PC-3 (cell line): ENCODE measurements around the gene SOWAHC. TPM values are rescaled to one million over a fixed set of nuclear protein-coding genes. Genes with fewer than 3 reads are reported as not detected.
"Not testable (repeated sequence)": the region's sequence is repeated elsewhere in the genome, so short reads cannot be mapped to it uniquely, and the experiment has no call there.

ENCODE experiments used
- ATAC-seq: fragments of 200-7000 bp; cut with Tn5 transposase; 2 replicates; pipeline ENCODE4 v1.9.1; 2020; ENCODE audit warnings: mild to moderate bottlenecking, moderate library complexity
- BruUV-seq: library from RNA; stranded (reverse); fragments of 400-500 nt; replicated peaks from 2 replicates; lab custom pipeline; 2021; lab: Mats Ljungman, UMichigan
- CTCF ChIA-PET: fragments of 300-600 bp; sonication (Branson Sonifier 250); formaldehyde crosslinking; loops from one replicate; lab custom pipeline; 2022; ENCODE audit warnings: antibody characterized with exemption; lab: Charles Lee
- POLR2A ChIA-PET: fragments of 300-600 bp; sonication (Branson Sonifier 250); formaldehyde crosslinking; loops from one replicate; lab custom pipeline; 2022; ENCODE audit warnings: antibody characterized with exemption; ENCODE audit not compliant: unreplicated experiment; lab: Charles Lee
- DNase-seq: peaks from one replicate; pipeline ENCODE4 v3.0.0-alpha.2; 2015
- H2AFZ ChIP-seq: fragments of 300-600 bp; sonication (generic); 2 replicates; pipeline ENCODE4 v1.6.0; 2016; ENCODE audit warnings: antibody characterized with exemption, low read length
- H3F3A ChIP-seq: fragments of 300-600 bp; sonication (generic); one replicate; pipeline ENCODE4 v1.6.0; 2017; ENCODE audit warnings: antibody characterized with exemption, low read length, control low read depth, mild to moderate bottlenecking; ENCODE audit not compliant: unreplicated experiment
- H3K27ac ChIP-seq: fragments of 300-600 bp; sonication (generic); 2 replicates; pipeline ENCODE4 v1.5.1; 2016; ENCODE audit warnings: mild to moderate bottlenecking, low read length
- H3K27me3 ChIP-seq: fragments of 300-600 bp; sonication (generic); 2 replicates; pipeline ENCODE4 v1.6.1; 2016; ENCODE audit warnings: low read length, mixed read lengths
- H3K36me3 ChIP-seq: fragments of 300-600 bp; sonication (generic); 2 replicates; pipeline ENCODE4 v1.6.1; 2016; ENCODE audit warnings: low read depth, mixed run types, low read length, mixed read lengths
- H3K4me1 ChIP-seq: fragments of 300-600 bp; sonication (generic); 2 replicates; pipeline ENCODE4 v1.5.1; 2016; ENCODE audit warnings: low read length; ENCODE audit not compliant: insufficient read depth
- H3K4me2 ChIP-seq: fragments of 300-600 bp; sonication (generic); 2 replicates; pipeline ENCODE4 v1.6.0; 2016; ENCODE audit warnings: low read length
- H3K4me3 ChIP-seq: fragments of 300-600 bp; sonication (generic); 2 replicates; pipeline ENCODE4 v1.5.1; 2016; ENCODE audit warnings: mild to moderate bottlenecking, low read length, mixed read lengths
- H3K79me2 ChIP-seq: fragments of 300-600 bp; sonication (generic); 2 replicates; pipeline ENCODE4 v1.6.1; 2017; ENCODE audit warnings: low read length, mixed read lengths
- H3K9ac ChIP-seq: fragments of 300-600 bp; sonication (generic); 2 replicates; pipeline ENCODE4 v1.6.0; 2016; ENCODE audit warnings: mild to moderate bottlenecking, low read length
- H3K9me2 ChIP-seq: fragments of 300-600 bp; sonication (generic); replicated peaks from 2 replicates; pipeline ENCODE4 v1.6.1; 2016; ENCODE audit warnings: mixed run types, low read length, mixed read lengths
- H3K9me3 ChIP-seq: fragments of 300-600 bp; sonication (generic); 2 replicates; pipeline ENCODE4 v1.6.1; 2016; ENCODE audit warnings: low read length, mixed read lengths
- H4K20me1 ChIP-seq: fragments of 300-600 bp; sonication (generic); 2 replicates; pipeline ENCODE4 v1.6.1; 2016; ENCODE audit warnings: low read length, mixed read lengths
- CTCF ChIP-seq: fragments of 300-600 bp; sonication (generic); conservative IDR thresholded peaks from 2 replicates; pipeline ENCODE4 v1.5.1; 2017; ENCODE audit warnings: antibody characterized with exemption, low read depth, mild to moderate bottlenecking, low read length
- EZH2 ChIP-seq: fragments of 300-600 bp; sonication (generic); IDR thresholded peaks from one replicate; pipeline ENCODE4 v1.6.1; 2017; ENCODE audit warnings: antibody characterized with exemption, mild to moderate bottlenecking, low read length; ENCODE audit not compliant: unreplicated experiment
- EZH2phosphoT487 ChIP-seq: fragments of 300-600 bp; sonication (generic); IDR thresholded peaks from 2 replicates; pipeline ENCODE4 v1.6.1; 2018; ENCODE audit warnings: mild to moderate bottlenecking, antibody characterized with exemption, low read length, borderline replicate concordance
- intact Hi-C: fragments of 100-400 bp; cut with micrococcal nuclease; formaldehyde crosslinking; loops from 2 replicates; pipeline ENCODE4 v1.9.0; 2023
- total RNA-seq: library from RNA; depleted of rRNA; stranded (reverse); fragments of >200 nt; gene quantifications from 2 replicates; pipeline ENCODE4 v1.2.3, GENCODE V29; 2014

The SOWAHC gene
- total RNA-seq, 1 experiment from 2014 or later: 27.4 TPM

GRCh38 chr2:109637749-109638570 is 23.8 kb downstream of the SOWAHC start:
- peaks cover 10% of the 10 kb centered on the region for H3K4me1 ChIP-seq
- 0 out of 2 replicates have a peak overlapping the region, but pooled peaks have one; percentile 20 for H3K4me2 ChIP-seq
- CTCF ChIA-PET: no interaction called here
- no peak overlapping the region for H3K9ac ChIP-seq
- POLR2A ChIA-PET: no interaction called here
- peak overlapping the region; percentile 52; the same call in 1 of the 2 replicates for H2AFZ ChIP-seq
- no peaks in the 10 kb centered on the region for H3K79me2 ChIP-seq
- no peaks in the 10 kb centered on the region for H3F3A ChIP-seq
- H3K27ac ChIP-seq: no peak overlapping the region
- no peaks in the 10 kb centered on the region for H4K20me1 ChIP-seq
- DNase-seq (peak; percentile 53), ATAC-seq (0 out of 2 replicates have a peak, but pooled peaks have one; percentile 38)
- no peaks in the 10 kb centered on the region for H3K9me2 ChIP-seq
- H3K27me3 ChIP-seq: no peaks in the 10 kb centered on the region
- no peaks in the 10 kb centered on the region for H3K36me3 ChIP-seq
- intact Hi-C loops: no loop called here
- H3K9me3 ChIP-seq: no peaks in the 10 kb centered on the region
- no TSS peak for BruUV-seq
- H3K4me3 ChIP-seq: no peak overlapping the region
- TF ChIP-seq EZH2phosphoT487 (no peak), CTCF (no peak), EZH2 (no peak)

- Histone ChIP-seq H3K36me3 (no peaks in the 10 kb centered on the region), H3K4me3 (no peak overlapping the region), H3K27ac (no peak overlapping the region), H3K9ac (no peak overlapping the region), H4K20me1 (no peaks in the 10 kb centered on the region), H3K9me3 (no peaks in the 10 kb centered on the region), H3F3A (no peaks in the 10 kb centered on the region), H2AFZ (no peak overlapping the region), H3K4me1 (peaks cover 10% of the 10 kb centered on the region), H3K79me2 (no peaks in the 10 kb centered on the region), H3K27me3 (no peaks in the 10 kb centered on the region), H3K4me2 (no peak overlapping the region), H3K9me2 (no peaks in the 10 kb centered on the region)
- no TSS peak for BruUV-seq
- DNase-seq: no peak
- POLR2A ChIA-PET: no interaction called here
- CTCF ChIA-PET: no interaction called here
- intact Hi-C loops: no loop called here
- no peak for ATAC-seq
- no peak for TF ChIP-seq CTCF
- TF ChIP-seq EZH2phosphoT487: no peak
- no peak for TF ChIP-seq EZH2
These were observed 24.6 kb downstream of the SOWAHC start for GRCh38 chr2:109638795-109639194.

DNA sequence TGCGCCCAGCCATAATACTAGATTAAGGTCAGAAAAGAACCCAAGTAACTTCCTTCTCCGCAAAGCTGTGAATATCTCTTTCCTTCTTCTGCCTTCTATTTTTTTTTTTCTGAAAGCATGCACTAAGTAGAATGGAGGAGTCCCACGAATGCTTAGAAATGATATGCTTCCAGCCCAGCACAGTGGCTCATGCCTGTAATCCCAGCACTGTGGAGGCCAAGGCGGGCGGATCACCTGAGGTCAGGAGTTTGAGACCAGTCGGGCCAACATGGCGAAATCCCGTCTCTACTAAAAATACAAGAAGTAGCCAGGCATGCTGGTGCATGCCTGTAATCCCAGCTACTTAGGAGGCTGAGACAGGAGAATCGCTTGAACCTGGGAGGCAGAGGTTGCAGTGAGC is 25.8 kb downstream of the SOWAHC start:
- H3F3A ChIP-seq, H2AFZ ChIP-seq, H3K9me2 ChIP-seq, BruUV-seq, H3K79me2 ChIP-seq, H3K36me3 ChIP-seq, ATAC-seq, POLR2A ChIA-PET, CTCF ChIA-PET, H3K9me3 ChIP-seq, H3K9ac ChIP-seq, H4K20me1 ChIP-seq, H3K27me3 ChIP-seq, H3K27ac ChIP-seq, H3K4me3 ChIP-seq, DNase-seq, H3K4me2 ChIP-seq, intact Hi-C loops: not testable (repeated sequence)
- peaks cover 19% of the 10 kb centered on the region for H3K4me1 ChIP-seq
